CD4-positive, alpha-beta memory T cell (primary cell): ENCODE data around the gene CCDC3. TPM values are rescaled to one million over a fixed set of nuclear protein-coding genes. Genes with fewer than 3 reads are reported as not detected.
"Not testable (repeated sequence)": the region's sequence is repeated elsewhere in the genome, so short reads cannot be mapped to it uniquely, and the experiment has no call there.

Experiments used
- CTCF ChIA-PET: fragments of 350-600 bp; sonication (Branson Sonifier 250); formaldehyde crosslinking; loops from one replicate; lab custom pipeline; 2021; ENCODE audit warnings: inconsistent platforms; ENCODE audit not compliant: partially characterized antibody; lab: Charles Lee
- POLR2A ChIA-PET: fragments of 350-600 bp; sonication (Branson Sonifier 250); formaldehyde crosslinking; loops from one replicate; lab custom pipeline; 2021; ENCODE audit not compliant: partially characterized antibody; lab: Charles Lee
- DNase-seq, 5 donors: peaks; one replicate each; pipeline versions ENCODE4 v3.0.0 to v3.0.0-alpha.2; 2020 to 2022; ENCODE audit warnings: mixed read lengths in 1 of 5
- H3K27ac ChIP-seq: one replicate; pipeline ENCODE4 v1.7.0; 2013; ENCODE audit warnings: low read depth, low read length
- H3K27me3 ChIP-seq: 2 replicates; pipeline ENCODE4 v1.7.0; 2013; ENCODE audit warnings: mild to moderate bottlenecking, low read length, moderate library complexity; ENCODE audit not compliant: insufficient read depth
- H3K36me3 ChIP-seq: 2 replicates; pipeline ENCODE4 v1.7.0; 2013; ENCODE audit warnings: mild to moderate bottlenecking, low read length, moderate library complexity; ENCODE audit not compliant: insufficient read depth
- H3K4me1 ChIP-seq: 2 replicates; pipeline ENCODE4 v1.7.0; 2013; ENCODE audit warnings: mild to moderate bottlenecking, low read length, moderate library complexity; ENCODE audit not compliant: insufficient read depth
- H3K4me3 ChIP-seq, 2 donors: one replicate each; pipeline ENCODE4 v1.7.0; 2013; ENCODE audit warnings: low read length in 2 of 2, mild to moderate bottlenecking in 1 of 2
- H3K9me3 ChIP-seq, 2 donors: one replicate each; pipeline ENCODE4 v1.7.0; 2013; ENCODE audit warnings: low read length in 2 of 2, control low read depth in 1 of 2; ENCODE audit not compliant: control insufficient read depth in 1 of 2
- H3K27ac Mint-ChIP-seq, 7 donors: one replicate each; pipeline ENCODE4 v1.8.0; 2020 to 2021; ENCODE audit warnings: mixed read lengths in 7 of 7, mild to moderate bottlenecking in 6 of 7, inconsistent platforms in 3 of 7, moderate library complexity in 3 of 7
- H3K27me3 Mint-ChIP-seq, 2 donors: one replicate each; pipeline ENCODE4 v1.8.0; 2020 to 2021; ENCODE audit warnings: mixed read lengths in 2 of 2
- H3K36me3 Mint-ChIP-seq, 2 donors: one replicate each; pipeline ENCODE4 v1.8.0; 2020 to 2021; ENCODE audit warnings: mixed read lengths in 2 of 2, inconsistent platforms in 1 of 2, mild to moderate bottlenecking in 1 of 2
- H3K4me1 Mint-ChIP-seq, 4 donors: one replicate each; pipeline ENCODE4 v1.8.0; 2020 to 2021; ENCODE audit warnings: mixed read lengths in 4 of 4, mild to moderate bottlenecking in 1 of 4
- H3K4me3 Mint-ChIP-seq, 8 donors: one replicate each; pipeline ENCODE4 v1.8.0; 2020 to 2021; ENCODE audit warnings: mixed read lengths in 8 of 8, mild to moderate bottlenecking in 7 of 8, moderate library complexity in 6 of 8, inconsistent platforms in 3 of 8
- H3K9me3 Mint-ChIP-seq, 8 donors: one replicate each; pipeline ENCODE4 v1.8.0; 2020 to 2021; ENCODE audit warnings: mixed read lengths in 8 of 8, mild to moderate bottlenecking in 5 of 8, inconsistent platforms in 3 of 8, moderate library complexity in 1 of 8
- intact Hi-C: fragments of 100-400 bp; cut with micrococcal nuclease; formaldehyde crosslinking; loops from one replicate; pipeline ENCODE4 v1.15.1; 2023
- polyA plus RNA-seq, 2 donors: library from polyadenylated mRNA; unstranded; fragments of 300-500 nt; fragmentation: Illumina TruSeq; gene quantifications; one replicate each; pipeline ENCODE4 v1.2.3, GENCODE V29; 2021
- total RNA-seq, 2 experiments: library from RNA; stranded (reverse); gene quantifications; one replicate each; pipeline ENCODE4 v1.2.3, GENCODE V29; 2021

The CCDC3 gene
- total and polyA plus RNA-seq, 4 experiments from 2014 or later = not detected

DNA sequence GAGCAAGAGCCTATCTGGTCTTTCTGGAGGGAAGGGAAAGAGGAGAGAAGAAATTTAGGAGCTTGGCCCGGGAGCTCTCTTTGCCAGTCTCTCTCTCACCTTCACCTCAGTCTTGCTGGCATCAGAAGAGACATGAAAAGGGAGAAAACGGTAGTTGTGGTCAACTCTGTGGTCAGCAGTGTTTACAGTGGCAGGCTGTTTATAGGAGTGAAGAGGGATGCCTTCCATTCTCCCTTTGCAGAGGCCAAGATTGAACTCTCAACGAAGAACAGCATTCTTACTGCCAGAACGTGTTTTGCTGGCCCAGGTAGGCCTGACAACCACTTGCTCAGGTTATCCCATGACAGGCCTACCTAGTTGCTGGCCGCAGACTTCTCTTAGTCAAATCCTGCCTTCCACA is 133.3 kb downstream of the CCDC3 start:
- H3K27me3 Mint-ChIP-seq = no peaks in the 10 kb centered on the region
- no peaks in the 10 kb centered on the region for H3K27me3 ChIP-seq
- no peaks in the 10 kb centered on the region for H3K4me1 ChIP-seq
- H3K4me3 Mint-ChIP-seq = no peak overlapping the region
- H3K4me3 ChIP-seq = no peak overlapping the region
- intact Hi-C loops = no loop called here
- H3K27ac ChIP-seq = no peak overlapping the region
- CTCF ChIA-PET = no interaction called here
- H3K9me3 Mint-ChIP-seq = no peaks in the 10 kb centered on the region
- no peaks in the 10 kb centered on the region for H3K9me3 ChIP-seq
- POLR2A ChIA-PET = no interaction called here
- peaks cover 0 to 2% (median 0%) of the 10 kb centered on the region in 4 donors for H3K4me1 Mint-ChIP-seq
- DNase-seq = no peak
- H3K36me3 ChIP-seq = no peaks in the 10 kb centered on the region
- H3K27ac Mint-ChIP-seq = no peak overlapping the region
- H3K36me3 Mint-ChIP-seq = no peaks in the 10 kb centered on the region

DNA sequence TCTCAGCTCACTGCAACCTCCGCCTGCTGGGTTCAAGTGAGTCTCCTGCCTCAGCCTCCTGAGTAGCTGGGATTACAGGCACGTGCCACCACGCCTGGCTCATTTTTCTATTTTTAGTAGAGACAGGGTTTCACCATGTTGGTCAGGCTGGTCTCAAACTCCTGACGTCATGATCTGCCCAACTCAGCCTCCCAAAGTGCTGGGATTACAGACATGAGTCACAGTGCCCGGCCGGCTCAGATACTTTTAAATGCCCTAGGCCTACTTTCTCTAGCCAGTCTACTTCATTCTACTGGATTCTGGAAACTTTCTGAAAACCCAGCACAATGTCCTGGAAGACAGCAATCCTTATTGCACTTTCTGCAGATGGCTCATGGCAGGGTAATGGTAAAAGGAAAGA is 136.0 kb downstream of the CCDC3 start:
- H3K9me3 ChIP-seq, H3K27me3 ChIP-seq, H3K27me3 Mint-ChIP-seq, H3K27ac ChIP-seq, H3K27ac Mint-ChIP-seq, H3K4me3 Mint-ChIP-seq, H3K36me3 Mint-ChIP-seq, H3K36me3 ChIP-seq, intact Hi-C loops, H3K9me3 Mint-ChIP-seq, DNase-seq, H3K4me1 ChIP-seq, CTCF ChIA-PET, H3K4me3 ChIP-seq, H3K4me1 Mint-ChIP-seq, POLR2A ChIA-PET: not testable (repeated sequence)

DNA sequence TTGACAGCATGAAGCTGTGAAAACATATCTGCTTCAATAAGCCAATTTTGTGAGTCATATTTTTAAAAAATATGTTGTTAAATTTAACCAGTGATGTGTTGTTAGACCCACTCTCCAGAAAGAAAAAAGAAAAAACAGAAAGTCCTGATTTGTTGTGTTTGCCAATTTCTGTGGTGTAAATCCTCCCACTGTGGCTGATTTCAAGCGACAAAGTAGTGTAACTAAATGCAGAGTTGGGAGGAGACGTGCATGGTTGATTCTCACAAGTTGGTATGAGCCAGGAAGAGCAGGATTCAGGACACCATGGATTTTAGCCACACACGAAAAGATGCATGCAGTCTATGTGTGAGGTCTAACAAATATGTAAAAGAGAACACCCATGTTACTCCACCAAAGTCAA is 139.1 kb downstream of the CCDC3 start:
- Mint-ChIP-seq H3K27me3 (peaks cover 0 to 13% of the 10 kb centered on the region in 2 donors), H3K27ac (no peak overlapping the region), H3K36me3 (no peaks in the 10 kb centered on the region), H3K4me3 (no peak overlapping the region), H3K4me1 (no peaks in the 10 kb centered on the region), H3K9me3 (peaks cover 0 to 13% (median 0%) of the 10 kb centered on the region in 8 donors)
- Histone ChIP-seq H3K27me3 (no peaks in the 10 kb centered on the region), H3K4me1 (no peaks in the 10 kb centered on the region), H3K4me3 (no peak overlapping the region), H3K27ac (no peak overlapping the region), H3K9me3 (no peaks in the 10 kb centered on the region), H3K36me3 (no peaks in the 10 kb centered on the region)
- intact Hi-C loops = no loop called here
- no peak for DNase-seq
- POLR2A ChIA-PET = no interaction called here
- CTCF ChIA-PET = no interaction called here

DNA sequence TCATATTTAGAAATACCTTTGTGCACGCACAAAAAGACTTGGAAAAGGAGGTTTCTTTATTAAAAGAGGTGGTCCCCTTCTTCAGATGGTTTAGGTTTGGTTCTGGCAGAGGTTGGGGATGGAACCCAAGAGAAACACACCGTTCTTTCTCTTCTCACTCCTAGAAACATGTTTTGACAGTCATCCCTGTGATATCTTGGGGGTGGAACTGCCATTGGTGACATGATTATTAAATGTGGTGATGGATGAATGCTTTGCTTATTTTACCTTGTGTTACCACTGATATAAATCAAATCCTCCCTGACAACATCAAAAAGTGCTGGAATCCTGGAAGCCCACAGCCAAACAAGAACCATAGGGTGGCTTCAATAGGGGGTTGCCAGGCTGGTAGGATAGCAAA is 146.5 kb downstream of the CCDC3 start:
- H3K4me3 Mint-ChIP-seq = no peak overlapping the region
- Histone ChIP-seq H3K27me3 (no peaks in the 10 kb centered on the region), H3K36me3 (no peaks in the 10 kb centered on the region), H3K4me3 (no peak overlapping the region), H3K4me1 (no peaks in the 10 kb centered on the region), H3K9me3 (no peaks in the 10 kb centered on the region), H3K27ac (no peak overlapping the region)
- peaks cover 0 to 2% (median 0%) of the 10 kb centered on the region in 4 donors for H3K4me1 Mint-ChIP-seq
- H3K36me3 Mint-ChIP-seq = no peaks in the 10 kb centered on the region
- intact Hi-C loops = no loop called here
- ChIA-PET CTCF (no interaction called here), POLR2A (no interaction called here)
- DNase-seq = no peak
- peaks cover 0 to 5% (median 1%) of the 10 kb centered on the region in 8 donors for H3K9me3 Mint-ChIP-seq
- no peak overlapping the region for H3K27ac Mint-ChIP-seq
- peaks cover 13 to 35% of the 10 kb centered on the region in 2 donors for H3K27me3 Mint-ChIP-seq

DNA sequence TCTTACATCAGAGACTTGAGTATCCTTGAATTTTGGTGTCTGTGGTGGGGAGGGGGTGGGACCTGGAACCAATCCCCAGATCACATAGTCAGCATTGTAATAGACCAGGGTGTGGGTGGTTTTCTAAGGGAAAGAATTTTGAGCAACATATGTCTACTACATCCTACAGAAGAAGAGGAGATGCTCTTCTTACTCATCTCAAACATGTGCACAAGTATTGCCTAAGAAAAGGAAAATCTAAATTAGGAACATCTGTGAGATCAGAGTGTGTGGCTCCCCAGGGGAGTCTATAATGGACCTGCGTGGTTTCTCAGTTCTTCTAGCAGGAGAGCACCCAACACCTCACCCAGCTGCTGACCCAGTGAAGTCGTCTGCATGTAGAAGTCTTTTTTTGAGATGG is 148.8 kb downstream of the CCDC3 start:
- Mint-ChIP-seq H3K4me1 (peaks cover 0 to 10% (median 0%) of the 10 kb centered on the region in 4 donors), H3K27me3 (peaks cover 13 to 29% of the 10 kb centered on the region in 2 donors), H3K27ac (no peak overlapping the region), H3K4me3 (no peak overlapping the region), H3K36me3 (no peaks in the 10 kb centered on the region), H3K9me3 (peaks cover 0 to 4% (median 0%) of the 10 kb centered on the region in 8 donors)
- H3K27me3 ChIP-seq = no peaks in the 10 kb centered on the region
- no peak overlapping the region for H3K27ac ChIP-seq
- H3K9me3 ChIP-seq = no peaks in the 10 kb centered on the region
- ChIA-PET POLR2A (no interaction called here), CTCF (no interaction called here)
- no peaks in the 10 kb centered on the region for H3K36me3 ChIP-seq
- no peak for DNase-seq
- H3K4me1 ChIP-seq = no peaks in the 10 kb centered on the region
- no peak overlapping the region for H3K4me3 ChIP-seq
- intact Hi-C loops = no loop called here

DNA sequence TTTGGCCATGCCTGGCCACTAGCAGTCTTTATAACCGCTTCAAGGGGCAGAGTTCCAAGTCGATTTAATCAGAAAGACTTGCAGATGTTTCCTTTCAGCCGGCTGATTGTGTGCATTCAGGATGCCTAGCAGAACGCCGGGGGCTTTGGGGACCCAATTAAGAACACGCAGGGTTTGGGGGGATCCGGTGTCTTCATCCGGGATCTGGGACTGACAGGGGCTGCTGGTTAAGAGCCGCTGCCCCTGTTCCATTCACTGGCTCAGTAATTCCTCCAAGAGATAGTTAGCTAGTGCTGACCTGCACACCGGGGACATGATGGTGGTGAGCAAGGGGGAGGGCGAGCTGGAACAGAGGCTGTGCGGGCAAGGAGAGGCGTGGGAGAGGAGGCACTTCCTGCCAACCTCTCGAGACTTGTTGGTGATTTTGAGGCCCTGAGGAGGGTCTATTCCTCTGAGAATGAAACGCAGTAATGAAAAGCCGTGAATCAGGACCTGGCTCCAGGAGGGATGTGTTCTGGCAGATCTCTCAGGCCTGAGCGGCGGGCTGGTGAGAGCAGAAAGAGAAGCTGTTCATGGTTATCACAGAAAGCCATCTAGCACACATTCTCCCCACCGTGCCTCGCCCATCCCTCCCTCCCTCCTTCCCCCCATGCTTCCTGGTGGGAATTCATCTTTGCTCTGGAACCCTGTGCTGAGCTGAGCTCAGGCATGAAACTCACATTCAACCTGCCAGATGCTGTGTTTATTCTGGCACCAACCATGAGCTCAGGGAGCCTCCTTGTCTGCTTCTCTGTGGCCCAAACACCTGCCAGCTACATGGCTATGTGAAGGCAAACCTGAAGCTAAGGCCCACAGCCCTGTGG is 152.0 kb downstream of the CCDC3 start:
- H3K36me3 ChIP-seq = no peaks in the 10 kb centered on the region
- no peaks in the 10 kb centered on the region for H3K27me3 ChIP-seq
- ChIA-PET POLR2A (no interaction called here), CTCF (no interaction called here)
- no peaks in the 10 kb centered on the region for H3K9me3 ChIP-seq
- Mint-ChIP-seq H3K4me1 (peaks cover 0 to 10% (median 0%) of the 10 kb centered on the region in 4 donors), H3K36me3 (no peaks in the 10 kb centered on the region), H3K9me3 (peaks cover 0 to 4% (median 0%) of the 10 kb centered on the region in 8 donors), H3K27ac (no peak overlapping the region), H3K27me3 (peaks cover 9 to 34% of the 10 kb centered on the region in 2 donors), H3K4me3 (no peak overlapping the region)
- H3K27ac ChIP-seq = no peak overlapping the region
- DNase-seq = no peak
- intact Hi-C loops = no loop called here
- no peaks in the 10 kb centered on the region for H3K4me1 ChIP-seq
- no peak overlapping the region for H3K4me3 ChIP-seq

DNA sequence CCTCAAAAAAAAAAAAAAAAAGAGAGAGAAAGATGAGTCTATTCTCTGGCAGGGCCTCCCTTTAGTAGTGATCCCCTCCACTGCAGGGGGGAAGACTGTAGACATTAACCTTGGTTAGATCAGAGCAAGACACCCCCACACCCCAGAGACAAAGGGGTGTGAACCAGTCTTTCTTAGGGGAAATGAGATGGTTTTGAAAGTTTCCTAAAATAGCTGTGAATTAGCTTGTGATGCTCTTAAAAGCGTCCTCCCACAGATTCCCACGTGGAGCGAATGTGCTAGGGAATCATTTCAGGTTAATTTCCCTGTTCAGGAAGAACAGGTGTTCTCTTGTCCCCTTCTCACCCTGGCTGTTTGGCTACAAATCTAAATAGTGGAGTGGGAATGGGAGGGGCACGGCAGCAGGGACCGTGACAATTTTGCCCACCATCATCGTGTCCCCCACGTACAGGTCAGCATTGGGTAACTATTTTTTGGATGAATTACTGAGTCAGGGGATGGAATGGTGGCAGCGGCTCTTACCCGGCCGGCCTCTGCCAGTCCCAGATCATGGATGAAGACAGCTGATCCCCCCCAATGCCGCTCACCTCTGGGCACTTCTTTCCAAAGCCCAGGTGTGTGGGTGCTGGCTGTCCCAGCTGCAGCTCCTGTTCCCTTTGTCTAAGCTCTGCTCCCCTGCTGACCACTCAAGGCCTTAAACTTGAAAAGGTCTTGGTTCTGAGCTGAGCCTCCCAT is 152.9 kb downstream of the CCDC3 start:
- Histone ChIP-seq H3K27me3 (no peaks in the 10 kb centered on the region), H3K4me3 (no peak overlapping the region), H3K27ac (no peak overlapping the region), H3K36me3 (no peaks in the 10 kb centered on the region), H3K9me3 (no peaks in the 10 kb centered on the region), H3K4me1 (no peaks in the 10 kb centered on the region)
- H3K27ac Mint-ChIP-seq = no peak overlapping the region
- ChIA-PET CTCF (interaction anchor here (0.7 kb wide), 1 partner anchor 66 kb away, joined by 3 read pairs; no protein-coding TSS in a partner anchor), POLR2A (no interaction called here)
- no peak overlapping the region for H3K4me3 Mint-ChIP-seq
- no peaks in the 10 kb centered on the region for H3K36me3 Mint-ChIP-seq
- peaks cover 0 to 4% (median 0%) of the 10 kb centered on the region in 8 donors for H3K9me3 Mint-ChIP-seq
- peaks cover 9 to 31% of the 10 kb centered on the region in 2 donors for H3K27me3 Mint-ChIP-seq
- no peak for DNase-seq
- intact Hi-C loops = no loop called here
- H3K4me1 Mint-ChIP-seq = peaks cover 0 to 10% (median 0%) of the 10 kb centered on the region in 4 donors
